Mucosa of descending colon (tissue), 3 donors: ENCODE measurements around the gene RPP25L. TPM values are rescaled to one million over a fixed set of nuclear protein-coding genes. Genes with fewer than 3 reads are reported as not detected.

ENCODE experiments used
- ATAC-seq: fragments of 200-7000 bp; cut with Tn5 transposase; one replicate; pipeline ENCODE4 v1.9.1; 2020; ENCODE audit warnings: mild to moderate bottlenecking, moderate library complexity
- DNase-seq, 3 donors: peaks; one replicate each; pipeline ENCODE4 v3.0.0-alpha.2; 2020
- H3K36me3 ChIP-seq: fragments of 200-600 bp; one replicate; pipeline ENCODE4 v1.8.0; 2021; ENCODE audit warnings: low read depth, mild to moderate bottlenecking
- H3K4me1 ChIP-seq: fragments of 200-600 bp; one replicate; pipeline ENCODE4 v1.8.0; 2021; ENCODE audit warnings: low read depth, mild to moderate bottlenecking
- H3K4me3 ChIP-seq: fragments of 200-600 bp; one replicate; pipeline ENCODE4 v1.8.0; 2021; ENCODE audit warnings: mild to moderate bottlenecking
- H3K9me3 ChIP-seq: fragments of 200-600 bp; one replicate; pipeline ENCODE4 v1.8.0; 2021; ENCODE audit warnings: mild to moderate bottlenecking
- CTCF ChIP-seq: fragments of 200-600 bp; IDR thresholded peaks from one replicate; pipeline ENCODE4 v1.8.0; 2022; ENCODE audit warnings: antibody characterized with exemption, mild to moderate bottlenecking
- intact Hi-C, 2 donors: fragments of 100-400 bp; cut with DNase I in 1 of 2; cut with micrococcal nuclease in 1 of 2; formaldehyde crosslinking; loops; one replicate each; pipeline versions ENCODE4 v1.11.0 to v1.11.1; 2022; cut with DNase I, micrococcal nuclease
- total RNA-seq, 3 donors: library from RNA; stranded (reverse); fragmentation: NEBNext Ultra II Directional in 2 of 3; extraction: Animal tissue kit (Norgen Biotek cat#: 25700) in 2 of 3; gene quantifications; one replicate each; pipeline versions ENCODE4 v1.2.1 to v1.2.4, GENCODE V29; 2021 to 2023
- donor health status: DM: no; HTN: no; CAD: no; lungs with moderate emphysema.
- donor health status: DM: no; HTN: no; CAD: no.
- donor health status: DM: no; HTN: yes; CAD: no.

RPP25L gene
- total RNA-seq, 3 donors from 2014 or later, result 29.4 to 47.2 (median 39.4) TPM

GRCh38 chr9:34623374-34624235, 11.7 kb upstream of the RPP25L start:
- intact Hi-C loops, result no loop called here
- H3K4me1 ChIP-seq, result peaks cover 15% of the 10 kb centered on the region
- ATAC-seq, result no peak
- no peaks in the 10 kb centered on the region for H3K9me3 ChIP-seq
- H3K36me3 ChIP-seq, result no peaks in the 10 kb centered on the region
- H3K4me3 ChIP-seq, result no peak overlapping the region
- no peak for TF ChIP-seq CTCF
- no peak for DNase-seq

- ATAC-seq (peak; percentile 100), DNase-seq (peak; percentile 91 to 96 (median 94))
- H3K4me1 ChIP-seq, result peaks cover 9% of the 10 kb centered on the region
- intact Hi-C loops, result no loop called here
- TF ChIP-seq CTCF, result no peak
- no peaks in the 10 kb centered on the region for H3K9me3 ChIP-seq
- no peaks in the 10 kb centered on the region for H3K36me3 ChIP-seq
- peak within 1 kb of the TSS; percentile 75 for H3K4me3 ChIP-seq
Observed at GRCh38 chr9:34620061-34620994, 8.4 kb upstream of the RPP25L start, which contains the start of gene DCTN3. DCTN3 (minus strand) TSS chr9:34620495; CDS start chr9:34620464, 31 bp downstream.

GRCh38 chr9:34615132-34615531, 3.2 kb upstream of the RPP25L start:
- intact Hi-C loops, result no loop called here
- no peak for DNase-seq
- peaks cover 13% of the 10 kb centered on the region for H3K4me1 ChIP-seq
- H3K4me3 ChIP-seq, result no peak overlapping the region
- ATAC-seq, result no peak
- H3K9me3 ChIP-seq, result no peaks in the 10 kb centered on the region
- TF ChIP-seq CTCF, result no peak
- H3K36me3 ChIP-seq, result no peaks in the 10 kb centered on the region

GRCh38 chr9:34612788-34613390, 992 bp upstream of the RPP25L start:
- Histone ChIP-seq H3K4me3 (no peak overlapping the region), H3K9me3 (no peaks in the 10 kb centered on the region), H3K36me3 (no peaks in the 10 kb centered on the region), H3K4me1 (peaks cover 4% of the 10 kb centered on the region)
- TF ChIP-seq CTCF, result peak; percentile 86
- ATAC-seq, result peak; percentile 72
- peak; percentile 75 to 88 (median 80) for DNase-seq
- intact Hi-C loops, result no loop called here

- intact Hi-C loops, result no loop called here
- DNase-seq (peak in 1 of 3 donors; percentile 42), ATAC-seq (peak; percentile 37)
- no peaks in the 10 kb centered on the region for H3K9me3 ChIP-seq
- no peaks in the 10 kb centered on the region for H3K36me3 ChIP-seq
- peaks cover 4% of the 10 kb centered on the region for H3K4me1 ChIP-seq
- TF ChIP-seq CTCF, result no peak
- peak overlapping the region; percentile 48 for H3K4me3 ChIP-seq
Observed at GRCh38 chr9:34611251-34611810, 566 bp downstream of the RPP25L start.
